GM18873 (cell line): ENCODE results near the gene CHEK2.
"Not testable (repeated sequence)": the region's sequence is repeated elsewhere in the genome, so short reads cannot be mapped to it uniquely, and the experiment has no call there.

Experiments
- ATAC-seq: cut with Tn5 transposase; IDR thresholded peaks from one replicate; pipeline ENCODE4 v1.9.1; 2021; ENCODE audit warnings: mild to moderate bottlenecking, moderate library complexity, moderate number of reproducible peaks; ENCODE audit not compliant: unreplicated experiment, low FRiP score

CHEK2 gene

DNA sequence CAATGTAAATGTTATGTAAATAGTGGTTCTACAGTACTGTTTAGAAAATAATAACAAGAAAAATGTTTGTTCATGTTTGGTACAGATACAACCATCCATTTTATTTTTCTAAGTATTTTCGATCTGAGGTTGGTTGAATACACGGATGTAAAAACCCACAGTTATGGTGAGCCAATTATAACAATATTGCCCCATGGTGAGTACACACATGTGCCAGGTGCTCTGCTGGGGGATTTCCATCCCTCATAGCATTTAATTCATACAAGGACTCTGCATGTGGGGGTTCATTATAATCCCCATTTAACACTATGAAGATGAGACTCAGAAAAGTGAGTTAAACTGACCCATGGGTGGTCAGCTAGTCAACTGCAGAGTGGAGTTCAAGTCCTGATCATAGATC, 38.7 kb downstream of the CHEK2 start:
- no peak for ATAC-seq

DNA sequence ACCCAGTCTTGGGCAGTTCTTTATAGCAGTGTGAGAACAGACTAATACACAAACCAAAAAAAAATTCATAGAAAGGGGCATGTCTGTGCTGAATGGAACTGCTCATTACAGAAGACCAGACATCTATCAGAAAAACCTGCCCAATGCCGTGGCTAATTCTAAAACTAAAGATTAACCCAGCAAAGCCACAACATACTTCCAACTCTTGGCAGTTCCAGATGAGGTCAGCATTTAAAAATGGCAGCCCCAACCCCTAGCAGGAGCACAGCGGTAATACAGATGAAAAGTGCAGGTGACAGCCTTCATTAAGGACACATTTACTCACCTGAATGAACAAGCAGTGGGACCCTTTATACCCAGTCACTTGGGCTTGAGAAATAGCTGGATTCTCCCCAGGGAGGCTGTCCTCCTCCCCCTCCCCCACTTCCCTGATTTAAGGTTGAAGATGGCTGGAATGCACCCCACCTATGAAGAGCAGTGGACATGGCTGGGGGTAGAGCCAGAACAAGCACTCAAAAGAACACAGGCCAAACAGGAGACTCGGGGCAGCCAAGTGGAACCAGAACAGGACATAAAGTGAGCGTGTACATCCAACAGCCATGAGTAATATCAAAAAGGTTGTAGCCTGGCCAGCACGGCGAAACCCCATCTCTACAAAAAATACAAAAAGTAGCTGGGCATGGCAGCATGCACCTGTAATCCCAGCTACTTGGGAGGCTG, 48.4 kb downstream of the CHEK2 start:
- ATAC-seq, result not testable (repeated sequence)

DNA sequence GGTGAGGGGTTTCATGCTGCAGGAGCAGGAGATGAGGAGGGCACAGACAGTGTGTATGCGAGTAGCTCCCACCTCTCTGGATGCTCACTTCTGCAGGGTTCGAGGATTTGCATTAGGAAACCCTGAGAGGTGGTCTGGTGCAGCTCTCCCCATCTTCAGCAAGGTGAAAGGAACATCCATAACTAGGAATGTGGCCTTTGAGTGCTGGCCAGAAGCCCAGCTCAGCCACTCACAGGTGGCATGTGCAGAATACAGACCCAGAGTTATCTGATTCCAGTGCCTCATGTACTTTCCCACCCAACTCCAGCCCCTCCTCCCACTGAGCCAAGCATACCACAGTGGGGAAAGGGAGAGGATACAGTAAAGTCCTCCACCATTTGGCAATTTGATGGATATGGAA, 51.8 kb downstream of the CHEK2 start:
- ATAC-seq, result not testable (repeated sequence)

DNA sequence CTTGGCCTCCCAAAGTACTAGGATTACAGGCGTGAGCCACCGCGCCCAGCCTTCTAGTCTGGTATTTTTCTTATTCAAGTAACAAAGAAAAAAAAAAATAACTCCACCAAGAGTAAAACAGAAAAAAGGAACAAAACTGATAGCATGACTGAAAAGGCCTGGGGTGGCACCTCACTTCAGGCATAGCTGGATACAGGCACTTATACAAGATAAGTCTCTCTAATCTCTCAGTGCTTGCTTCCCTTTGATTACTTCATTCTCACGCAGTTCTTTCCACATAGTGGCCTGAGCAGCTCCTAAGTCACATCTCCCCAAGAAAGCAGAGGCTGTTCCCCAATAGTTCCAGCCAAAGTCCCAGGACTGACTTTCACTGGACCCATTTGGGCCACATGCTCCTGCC, 58.7 kb downstream of the CHEK2 start:
- ATAC-seq, result not testable (repeated sequence)

DNA sequence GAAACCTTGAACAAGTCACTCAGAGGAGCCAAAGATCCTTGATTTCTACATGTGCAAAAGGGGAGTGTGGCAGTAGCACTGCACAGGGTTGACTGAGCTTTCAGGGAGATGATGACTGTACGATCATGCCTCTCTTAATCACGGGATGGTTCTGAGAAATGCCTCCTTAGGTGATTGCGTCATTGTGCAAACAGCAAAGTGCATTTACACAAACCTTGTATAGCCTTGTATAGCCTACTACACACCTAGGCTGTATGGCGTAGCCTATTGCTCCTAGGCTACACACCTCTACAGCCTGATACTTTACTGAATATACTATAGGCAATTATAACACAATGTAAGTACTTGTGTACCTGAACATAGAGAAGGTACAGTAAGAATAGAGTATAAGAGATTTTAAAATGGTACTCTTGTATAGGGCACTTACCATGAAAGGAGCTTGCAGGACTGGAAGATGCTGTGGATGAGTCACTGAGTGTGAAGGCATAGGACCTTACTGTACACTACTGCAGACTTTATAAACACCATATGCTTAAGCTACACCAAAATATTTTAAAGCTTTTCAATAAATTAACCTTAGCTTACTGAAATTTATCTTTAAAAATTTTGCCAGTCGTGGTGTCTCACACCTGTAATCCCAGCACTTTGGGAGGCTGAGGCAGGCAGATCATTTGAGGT, 60.7 kb downstream of the CHEK2 start:
- ATAC-seq, result not testable (repeated sequence)

DNA sequence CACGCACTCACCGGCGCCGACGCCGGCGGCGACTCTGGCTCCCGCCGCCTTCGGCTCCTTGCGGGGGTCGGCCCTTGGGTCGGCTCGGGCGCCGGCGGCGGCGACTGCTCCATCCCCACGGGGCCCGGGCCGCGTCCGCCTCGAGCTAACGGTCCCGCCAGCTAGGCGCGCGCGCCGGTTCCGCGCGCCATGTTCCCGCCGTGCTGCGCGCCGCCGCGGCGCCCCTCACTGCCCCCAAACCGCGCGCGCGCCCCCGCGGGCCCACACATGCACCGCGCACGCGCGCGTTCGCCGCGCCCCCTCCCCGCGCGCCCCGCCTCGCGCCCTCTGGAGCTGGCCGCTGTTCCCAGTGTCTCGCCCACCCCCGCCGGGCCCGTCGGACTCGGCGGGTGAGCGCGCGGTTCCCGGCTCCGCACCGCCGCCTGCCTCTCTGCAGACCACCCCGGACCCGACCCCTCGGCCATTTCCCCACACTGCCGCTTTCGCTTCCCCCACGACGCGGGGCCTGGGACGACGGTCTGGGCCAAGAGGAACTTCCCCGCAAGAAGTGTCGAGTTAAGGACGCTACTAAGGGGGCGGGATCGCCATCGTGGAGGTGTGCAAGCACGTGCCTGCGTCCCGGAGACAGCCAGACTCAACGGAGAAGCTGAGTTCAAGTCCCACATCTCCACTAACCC, 61.9 kb downstream of the CHEK2 start, which contains the start of gene TTC28:
TTC28 (minus strand) TSS at position 230 of the 677 bp plus-strand sequence; CDS start at position 113, 117 bp downstream.
- ATAC-seq, result not testable (repeated sequence)

DNA sequence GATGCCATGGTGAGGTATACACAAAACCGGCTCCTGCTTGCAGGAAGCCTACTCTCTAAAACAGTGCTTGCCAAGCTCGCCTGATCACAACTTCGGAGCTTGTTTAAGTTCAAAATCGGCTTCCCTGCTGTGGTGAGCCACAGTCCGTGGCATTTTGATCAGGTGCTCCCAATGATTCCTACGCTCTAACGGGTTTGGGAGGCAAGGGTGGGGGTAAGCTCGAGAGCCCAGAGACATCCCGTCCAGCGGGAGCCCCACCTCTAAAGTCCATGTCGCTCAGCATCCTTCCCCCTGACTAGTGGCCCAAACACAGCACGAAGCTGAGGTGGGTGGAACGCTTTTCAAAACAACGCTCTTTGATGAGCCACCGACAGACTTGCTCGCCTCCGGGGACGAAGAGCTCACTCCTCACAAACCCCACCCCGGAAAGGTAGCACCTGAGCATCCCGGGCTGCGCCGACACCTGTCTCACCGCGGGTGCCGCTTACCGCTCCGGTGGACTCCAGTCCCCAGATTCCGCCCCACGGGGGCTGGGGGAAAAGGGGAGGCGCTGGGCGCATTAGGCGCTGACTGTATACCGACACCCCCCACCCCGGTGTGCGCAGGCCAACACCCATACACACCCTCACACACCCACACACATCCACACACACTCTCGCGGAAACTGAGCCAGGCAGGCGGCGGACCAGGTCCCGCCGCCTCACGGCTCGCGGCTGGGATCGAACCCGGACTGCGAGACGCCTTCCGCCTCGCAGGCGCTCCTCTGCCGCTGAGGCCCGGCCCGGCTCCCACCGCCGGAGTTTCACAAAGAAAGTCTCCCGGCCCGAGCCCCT, 62.6 kb downstream of the CHEK2 start:
- not testable (repeated sequence) for ATAC-seq

DNA sequence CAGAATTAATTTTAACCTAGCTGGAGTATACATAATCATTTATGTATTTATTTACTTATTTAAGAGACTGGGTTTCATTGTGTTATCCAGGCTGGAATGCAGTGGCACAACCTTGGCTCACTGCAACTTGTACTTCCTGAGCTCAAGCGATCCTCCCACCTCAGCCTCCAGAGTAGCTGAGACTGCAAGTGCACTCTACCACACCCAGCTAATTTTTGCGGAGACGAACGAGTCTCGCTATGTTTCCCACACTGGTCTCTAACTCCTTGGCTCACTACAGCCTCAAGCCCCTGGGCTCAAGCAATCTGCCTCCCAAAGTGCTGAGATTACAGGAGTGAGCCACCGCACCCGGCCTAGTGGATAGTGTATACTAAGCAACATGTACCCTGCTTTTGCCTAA, 63.5 kb downstream of the CHEK2 start:
- ATAC-seq, result not testable (repeated sequence)

DNA sequence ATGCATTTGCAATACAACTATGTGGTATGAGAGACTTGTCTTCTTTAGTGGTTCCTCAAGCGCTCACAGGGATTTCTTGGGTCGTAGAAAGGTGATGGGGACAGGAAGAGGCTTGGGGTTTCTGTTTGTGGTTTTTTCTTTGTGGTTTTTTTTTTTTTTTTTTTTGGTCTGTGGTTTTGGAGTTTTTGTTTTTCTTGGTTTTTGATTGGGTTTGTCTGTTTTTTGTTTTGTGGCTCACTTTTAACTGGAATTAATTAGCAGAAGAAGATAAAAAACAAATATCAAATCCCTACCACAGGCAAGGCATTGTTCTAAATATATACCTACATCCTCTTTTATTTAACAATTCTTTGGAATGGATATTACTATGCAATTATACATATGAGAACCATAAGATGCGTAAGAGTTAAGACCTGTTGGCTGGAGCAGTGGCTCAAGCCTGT, 67.5 kb downstream of the CHEK2 start:
- peak; percentile 66 for ATAC-seq

DNA sequence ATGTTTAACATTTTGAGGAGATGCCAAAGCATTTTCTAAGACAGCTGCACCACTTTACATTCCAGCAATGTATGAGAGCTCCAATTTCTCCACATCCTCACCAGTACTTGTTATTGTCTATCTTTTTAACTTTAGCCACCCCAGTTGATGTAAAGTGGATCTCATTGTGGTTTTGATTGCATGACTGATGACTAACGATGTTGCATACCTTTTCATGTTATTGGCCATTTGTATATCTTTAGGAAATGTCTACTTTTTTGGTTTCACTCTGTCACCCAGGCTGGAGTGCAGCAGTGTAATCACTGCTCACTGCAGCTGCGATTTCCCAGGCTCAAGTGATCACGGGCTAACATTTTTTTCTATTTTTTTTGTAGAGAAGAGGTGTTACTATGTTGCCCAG, 70.9 kb downstream of the CHEK2 start:
- no peak for ATAC-seq

DNA sequence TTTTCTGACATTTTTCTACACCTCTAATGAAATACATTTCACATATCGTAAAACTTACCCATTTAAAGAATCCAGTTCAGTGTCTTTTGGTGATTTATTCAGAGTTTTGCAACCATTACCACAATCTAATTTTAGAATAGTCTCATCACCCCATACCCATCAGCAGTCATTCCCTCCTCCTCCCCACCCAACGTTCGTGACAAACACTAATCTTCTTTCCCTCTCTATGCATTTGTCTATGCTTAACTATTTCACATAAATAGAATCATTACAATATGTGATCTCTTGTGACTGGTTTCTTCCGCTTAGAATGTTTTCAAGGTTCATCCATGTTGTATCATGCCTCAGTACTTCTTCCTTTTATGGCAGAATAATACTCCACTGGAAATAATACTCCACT, 71.5 kb downstream of the CHEK2 start:
- ATAC-seq, result no peak

DNA sequence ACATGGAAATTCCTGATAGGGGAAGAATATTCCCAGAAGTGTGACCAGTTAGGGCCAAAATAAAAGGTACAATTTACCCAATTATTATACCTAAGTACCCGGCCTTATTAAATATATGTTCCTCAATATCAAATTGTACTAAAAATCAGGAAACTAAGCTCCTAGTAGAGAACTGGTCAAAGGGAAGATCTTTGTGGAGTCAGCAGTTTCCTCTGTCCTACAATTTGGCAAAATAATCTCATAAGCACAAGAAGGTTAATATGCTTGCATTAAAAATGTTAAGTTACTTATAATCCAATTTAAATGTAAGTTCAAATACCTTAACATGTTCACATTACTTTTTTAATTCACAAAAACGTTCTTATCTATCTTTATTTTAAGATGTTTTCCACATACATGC, 72.2 kb downstream of the CHEK2 start:
- ATAC-seq, result no peak

DNA sequence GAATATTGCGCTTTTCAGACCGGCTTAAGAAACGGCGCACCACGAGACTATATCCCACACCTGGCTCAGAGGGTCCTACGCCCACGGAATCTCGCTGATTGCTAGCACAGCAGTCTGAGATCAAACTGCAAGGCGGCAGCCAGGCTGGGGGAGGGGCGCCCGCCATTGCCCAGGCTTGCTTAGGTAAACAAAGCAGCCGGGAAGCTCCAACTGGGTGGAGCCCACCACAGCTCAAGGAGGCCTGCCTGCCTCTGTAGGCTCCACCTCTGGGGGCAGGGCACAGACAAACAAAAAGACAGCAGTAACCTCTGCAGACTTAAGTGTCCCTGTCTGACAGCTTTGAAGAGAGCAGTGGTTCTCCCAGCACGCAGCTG, 78.1 kb downstream of the CHEK2 start:
- ATAC-seq, result not testable (repeated sequence)

DNA sequence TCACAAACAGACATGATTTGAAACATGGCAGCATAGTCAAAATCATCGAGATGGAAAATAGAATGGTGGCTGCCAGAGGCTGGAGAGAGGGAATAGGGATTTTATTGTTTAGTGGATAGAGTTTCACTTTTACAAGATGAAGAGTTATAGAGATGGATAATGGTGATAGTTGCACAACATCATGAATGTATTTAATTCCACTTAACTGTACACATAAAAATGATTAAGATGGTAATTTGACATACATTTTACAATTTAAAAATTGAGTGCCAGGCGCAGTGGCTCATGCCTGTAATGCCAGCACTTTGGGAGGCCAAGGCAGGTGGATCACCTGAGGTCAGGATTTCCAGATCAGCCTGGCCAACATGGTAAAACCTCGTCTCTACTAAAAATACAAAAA, 83.2 kb downstream of the CHEK2 start:
- no peak for ATAC-seq

DNA sequence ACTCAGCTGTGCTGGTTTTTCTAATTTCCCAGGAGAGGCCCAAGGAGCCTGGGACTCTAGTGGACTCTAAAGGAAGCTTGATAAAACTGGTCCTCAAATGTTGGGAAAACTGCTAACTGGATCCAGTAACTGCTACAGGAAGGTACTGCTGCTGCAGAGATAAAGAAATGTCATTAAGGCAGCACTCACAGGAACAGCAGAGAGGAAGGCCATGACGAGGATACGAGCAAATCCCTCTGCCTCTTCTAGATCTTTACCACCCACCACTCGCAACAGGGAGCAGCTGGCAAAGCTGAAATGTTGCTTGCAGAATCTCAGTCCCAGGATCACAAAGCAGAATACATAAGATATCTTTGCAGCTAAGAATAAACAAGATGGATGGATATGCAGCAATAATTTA, 85.4 kb downstream of the CHEK2 start:
- ATAC-seq, result no peak

DNA sequence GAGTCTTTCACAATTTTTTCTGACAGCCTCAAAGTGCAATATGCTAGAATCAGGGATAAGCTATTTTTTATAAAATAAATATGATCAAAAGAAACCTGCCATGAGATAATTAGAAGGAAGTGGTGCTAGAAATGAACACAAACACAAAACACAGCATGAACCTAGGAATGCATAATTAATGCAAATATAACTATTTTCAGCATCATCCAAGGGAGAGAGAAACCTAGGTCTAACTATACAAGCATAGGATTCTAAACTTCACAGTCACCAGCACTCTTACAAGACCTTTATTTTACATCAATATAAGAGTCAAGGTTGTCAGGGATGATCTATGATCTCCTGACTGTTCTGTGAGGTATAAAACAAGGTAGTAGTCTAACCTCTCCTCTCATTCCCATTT, 91.2 kb downstream of the CHEK2 start:
- no peak for ATAC-seq

DNA sequence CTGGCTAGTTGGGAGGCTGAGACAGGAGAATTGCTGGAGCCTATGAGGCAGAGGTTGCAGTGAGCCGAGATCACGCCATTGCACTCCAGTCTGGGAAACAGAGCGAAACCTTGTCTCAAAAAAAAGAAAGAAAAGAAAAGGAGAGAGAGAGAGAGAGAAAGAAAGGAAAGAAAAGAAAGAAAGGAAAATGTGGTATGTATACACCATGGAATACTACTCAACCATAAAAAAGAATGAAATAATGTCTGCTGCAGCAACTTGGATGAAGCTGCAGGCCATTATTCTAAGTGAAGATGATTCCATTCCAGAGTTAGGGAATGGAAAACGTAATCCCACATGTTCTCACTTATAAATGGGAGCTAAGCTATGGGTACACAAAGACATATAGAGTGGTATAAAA, 92.8 kb downstream of the CHEK2 start:
- no peak for ATAC-seq

DNA sequence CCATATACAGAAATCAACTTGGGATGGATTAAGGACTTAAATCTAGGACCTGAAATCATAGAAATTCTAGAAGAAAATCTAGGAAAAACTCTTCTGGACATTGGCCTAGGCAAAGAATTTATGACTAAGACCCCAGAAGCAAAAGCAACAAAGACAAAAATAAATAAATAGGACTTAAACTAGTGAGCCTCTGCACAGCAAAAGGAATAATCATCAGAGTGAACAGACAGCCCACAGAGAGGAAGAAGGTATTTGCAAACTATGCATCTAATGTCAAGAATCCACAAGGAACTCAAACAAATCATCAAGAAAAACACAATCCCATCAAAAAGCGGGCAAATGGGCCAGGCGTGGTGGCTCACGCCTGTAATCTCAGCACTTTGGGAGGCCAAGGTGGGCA, 94.4 kb downstream of the CHEK2 start:
- ATAC-seq, result no peak

DNA sequence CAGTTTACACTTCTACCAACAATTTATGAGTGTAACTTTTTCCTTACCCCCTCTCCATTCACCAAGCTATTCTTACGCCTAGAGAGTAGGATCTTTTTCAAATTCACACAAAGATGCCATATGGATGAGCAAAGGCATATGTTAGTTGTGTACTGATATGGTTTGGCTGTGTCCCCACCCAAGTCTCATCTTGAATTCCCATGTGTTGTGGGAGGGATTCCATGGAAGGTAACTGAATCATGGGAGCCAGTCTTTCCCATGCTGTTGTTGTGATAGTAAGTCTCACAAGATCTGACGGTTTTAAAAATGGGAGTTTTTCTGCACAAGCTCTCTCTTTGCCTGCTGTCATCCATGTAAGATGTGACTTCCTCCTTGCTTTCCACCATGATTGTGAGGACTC, 102.3 kb downstream of the CHEK2 start:
- ATAC-seq, result no peak
